ENCODE data around the gene MVP.

DNA sequence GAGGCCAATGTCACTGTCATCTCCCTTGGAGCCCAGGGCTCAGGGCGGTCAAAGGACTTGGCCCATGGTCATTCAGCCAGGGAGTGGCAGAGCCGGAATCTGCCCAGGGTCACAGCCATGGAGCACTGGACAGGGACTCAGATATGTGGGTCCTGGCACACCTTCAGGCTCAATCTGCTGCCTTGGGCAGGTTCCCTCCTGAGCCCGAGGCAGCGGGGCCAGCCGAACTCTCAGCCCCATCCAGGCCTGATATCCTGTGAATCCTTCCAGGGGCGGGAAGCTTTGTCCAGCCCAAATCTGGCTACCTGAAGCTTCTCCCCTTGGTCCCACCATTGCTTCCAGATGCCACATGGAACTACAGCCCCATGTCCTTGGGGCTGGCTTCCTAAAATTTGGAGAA lies 54.9 kb downstream of the MVP start:
- TF ChIP-seq, protein P1, sequence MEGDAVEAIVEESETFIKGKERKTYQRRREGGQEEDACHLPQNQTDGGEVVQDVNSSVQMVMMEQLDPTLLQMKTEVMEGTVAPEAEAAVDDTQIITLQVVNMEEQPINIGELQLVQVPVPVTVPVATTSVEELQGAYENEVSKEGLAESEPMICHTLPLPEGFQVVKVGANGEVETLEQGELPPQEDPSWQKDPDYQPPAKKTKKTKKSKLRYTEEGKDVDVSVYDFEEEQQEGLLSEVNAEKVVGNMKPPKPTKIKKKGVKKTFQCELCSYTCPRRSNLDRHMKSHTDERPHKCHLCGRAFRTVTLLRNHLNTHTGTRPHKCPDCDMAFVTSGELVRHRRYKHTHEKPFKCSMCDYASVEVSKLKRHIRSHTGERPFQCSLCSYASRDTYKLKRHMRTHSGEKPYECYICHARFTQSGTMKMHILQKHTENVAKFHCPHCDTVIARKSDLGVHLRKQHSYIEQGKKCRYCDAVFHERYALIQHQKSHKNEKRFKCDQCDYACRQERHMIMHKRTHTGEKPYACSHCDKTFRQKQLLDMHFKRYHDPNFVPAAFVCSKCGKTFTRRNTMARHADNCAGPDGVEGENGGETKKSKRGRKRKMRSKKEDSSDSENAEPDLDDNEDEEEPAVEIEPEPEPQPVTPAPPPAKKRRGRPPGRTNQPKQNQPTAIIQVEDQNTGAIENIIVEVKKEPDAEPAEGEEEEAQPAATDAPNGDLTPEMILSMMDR (IDR thresholded peaks at IDR 0.05) = no peak
- no peak for TF ChIP-seq POLR2A (IDR thresholded peaks at IDR 0.05)
